IPS-20b (cell line): ENCODE measurements around the gene PRKG2.
"Not testable (repeated sequence)": the region's sequence is repeated elsewhere in the genome, so short reads cannot be mapped to it uniquely, and the experiment has no call there.

ENCODE experiments used
- H3K27ac ChIP-seq: one replicate; pipeline ENCODE4 v1.5.1; 2013; ENCODE audit warnings: low read length
- H3K27me3 ChIP-seq: 2 replicates; pipeline ENCODE4 v1.6.1; 2013; ENCODE audit warnings: mild to moderate bottlenecking, low read length, inconsistent platforms; ENCODE audit not compliant: insufficient read depth
- H3K36me3 ChIP-seq: 2 replicates; pipeline ENCODE4 v1.6.1; 2013; ENCODE audit warnings: low read depth, mild to moderate bottlenecking, inconsistent platforms, low read length, moderate library complexity; ENCODE audit not compliant: insufficient read depth
- H3K4me1 ChIP-seq: 2 replicates; pipeline ENCODE4 v1.6.1; 2013; ENCODE audit warnings: mild to moderate bottlenecking, control low read depth, inconsistent platforms, low read length, moderate library complexity; ENCODE audit not compliant: insufficient read depth
- H3K4me3 ChIP-seq: 2 replicates; pipeline ENCODE4 v1.5.1; 2013; ENCODE audit warnings: mild to moderate bottlenecking, low read length, inconsistent platforms
- H3K9ac ChIP-seq: 2 replicates; pipeline ENCODE4 v1.6.1; 2013; ENCODE audit warnings: low read depth, mild to moderate bottlenecking, inconsistent platforms, low read length, moderate library complexity
- H3K9me3 ChIP-seq: 2 replicates; pipeline ENCODE4 v1.6.1; 2013; ENCODE audit warnings: mild to moderate bottlenecking, low read depth, low read length, inconsistent platforms; ENCODE audit not compliant: insufficient read depth

PRKG2 gene

DNA sequence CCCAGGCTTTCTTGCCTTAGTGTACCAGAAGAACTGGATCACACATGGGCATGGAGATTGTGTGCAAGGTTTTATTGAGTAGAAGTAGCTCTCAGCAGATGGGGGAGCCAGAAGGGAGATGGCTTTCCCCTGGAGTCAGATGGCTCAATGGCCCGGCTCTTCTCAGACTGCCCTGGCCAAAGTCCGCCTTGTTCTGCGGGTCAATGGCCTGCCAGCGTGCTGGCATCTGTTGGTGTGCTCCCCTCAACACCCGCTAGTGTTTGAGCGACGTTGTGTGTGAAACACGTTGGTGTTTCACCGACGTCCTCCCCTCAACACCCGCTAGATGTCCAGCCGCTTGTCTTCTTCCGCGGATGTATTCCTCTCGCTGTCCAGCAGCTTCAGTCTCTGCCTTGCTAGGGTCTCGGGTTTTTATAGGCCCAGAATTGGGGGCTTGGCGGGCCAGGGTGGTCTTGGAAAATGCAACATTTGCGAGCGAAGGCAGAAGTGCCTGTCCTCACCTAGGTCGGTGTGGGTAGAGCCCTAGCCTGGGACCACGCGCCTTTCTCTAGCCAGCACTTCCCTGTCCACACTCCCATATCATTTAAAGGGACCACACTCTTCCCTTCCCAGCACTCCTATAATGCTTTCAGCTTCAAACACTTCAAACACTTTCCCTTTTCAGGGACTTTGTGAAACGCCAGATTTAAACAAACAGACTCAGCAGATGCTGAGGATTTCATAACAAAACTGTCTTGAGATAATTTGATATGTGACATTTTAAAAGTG is 21.1 kb upstream of the PRKG2 start:
- no peaks in the 10 kb centered on the region for H3K36me3 ChIP-seq
- H3K4me1 ChIP-seq: no peaks in the 10 kb centered on the region
- H3K9me3 ChIP-seq: peaks cover 13% of the 10 kb centered on the region
- no peaks in the 10 kb centered on the region for H3K27me3 ChIP-seq
- no peak overlapping the region for H3K9ac ChIP-seq
- H3K27ac ChIP-seq: no peak overlapping the region
- H3K4me3 ChIP-seq: no peak overlapping the region

DNA sequence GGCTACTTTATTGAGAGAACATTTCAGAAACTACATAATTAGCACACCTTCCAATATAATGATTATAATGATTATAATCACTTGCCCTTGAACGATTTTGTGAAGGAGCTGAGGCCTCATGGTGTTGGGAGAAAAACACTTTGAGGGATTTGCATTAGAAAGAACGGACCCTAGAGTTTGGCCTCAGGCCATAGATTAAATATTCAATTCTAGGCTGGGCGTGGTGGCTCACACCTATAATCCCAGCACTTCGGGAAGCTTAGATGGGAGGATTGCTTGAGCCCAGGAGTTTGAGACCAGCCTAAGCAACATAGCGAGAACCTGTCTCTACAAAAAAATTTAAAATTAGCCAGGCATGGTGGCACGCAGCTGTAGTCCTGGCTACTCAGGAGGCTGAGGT is 12.9 kb upstream of the PRKG2 start:
- H3K9ac ChIP-seq: no peak overlapping the region
- H3K9me3 ChIP-seq: peaks cover 20% of the 10 kb centered on the region
- no peaks in the 10 kb centered on the region for H3K36me3 ChIP-seq
- no peak overlapping the region for H3K27ac ChIP-seq
- no peak overlapping the region for H3K4me3 ChIP-seq
- no peaks in the 10 kb centered on the region for H3K4me1 ChIP-seq
- H3K27me3 ChIP-seq: no peaks in the 10 kb centered on the region

DNA sequence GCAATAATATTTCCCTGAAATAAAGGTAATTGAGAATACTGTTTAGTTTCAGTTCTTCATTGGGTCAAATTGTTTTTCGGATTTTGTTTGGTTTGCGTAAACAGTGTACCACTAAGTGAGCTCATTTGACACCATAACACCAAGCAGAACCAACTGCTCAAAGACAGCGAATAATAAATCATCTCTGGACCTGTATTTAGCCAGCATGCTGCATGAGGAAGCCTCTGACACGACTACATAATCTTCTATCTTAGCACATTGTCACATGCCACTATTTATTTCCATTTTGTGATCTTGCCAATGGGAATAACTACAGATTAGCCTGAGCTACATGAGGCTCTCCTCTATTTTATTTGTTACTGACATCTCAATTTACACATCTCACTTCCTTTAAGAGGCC is 12.1 kb upstream of the PRKG2 start:
- Histone ChIP-seq H3K36me3 (no peaks in the 10 kb centered on the region), H3K9ac (no peak overlapping the region), H3K4me3 (no peak overlapping the region), H3K27me3 (no peaks in the 10 kb centered on the region), H3K4me1 (no peaks in the 10 kb centered on the region), H3K27ac (no peak overlapping the region), H3K9me3 (peaks cover 14% of the 10 kb centered on the region)

DNA sequence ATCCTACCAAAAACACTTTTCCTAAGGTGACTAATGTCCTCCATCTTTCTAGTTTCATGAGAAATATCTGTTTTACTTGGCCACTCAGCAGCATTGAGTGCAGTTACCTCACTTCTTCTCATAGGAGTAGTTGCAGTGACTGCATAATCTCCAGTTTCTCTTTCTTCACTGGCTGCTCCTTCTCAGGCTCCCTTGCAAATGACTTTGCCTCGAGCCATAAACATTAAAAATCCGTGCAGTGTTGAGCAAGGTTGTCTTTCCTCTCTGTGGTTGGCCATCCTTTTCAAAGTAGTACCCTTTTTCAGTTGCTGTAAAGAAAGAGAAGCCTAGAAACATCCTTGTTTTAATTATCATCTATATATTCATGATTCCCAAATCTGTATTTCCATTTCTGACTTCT is 10.2 kb upstream of the PRKG2 start:
- H3K4me3 ChIP-seq: no peak overlapping the region
- H3K27me3 ChIP-seq: no peaks in the 10 kb centered on the region
- no peaks in the 10 kb centered on the region for H3K36me3 ChIP-seq
- no peak overlapping the region for H3K9ac ChIP-seq
- peaks cover 3% of the 10 kb centered on the region; the same call in 1 of the 2 replicates for H3K4me1 ChIP-seq
- no peak overlapping the region for H3K27ac ChIP-seq
- no peaks in the 10 kb centered on the region for H3K9me3 ChIP-seq

DNA sequence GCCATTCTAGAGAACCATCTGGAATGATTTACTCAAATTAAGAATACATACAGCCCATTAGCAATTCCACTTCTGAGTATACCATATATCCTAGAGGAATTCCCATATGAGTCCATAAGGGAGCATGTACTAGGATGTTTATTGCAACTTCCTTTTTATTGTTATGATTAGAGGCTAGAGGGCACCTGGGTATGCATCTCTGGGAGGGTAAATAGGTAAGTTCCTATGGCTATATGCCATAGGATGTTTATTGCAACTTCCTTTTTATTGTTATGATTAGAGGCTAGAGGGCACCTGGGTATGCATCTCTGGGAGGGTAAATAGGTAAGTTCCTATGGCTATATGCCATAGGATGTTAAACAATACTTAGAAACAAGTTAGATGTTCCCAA is 7.1 kb upstream of the PRKG2 start:
- H3K27me3 ChIP-seq: peaks cover 15% of the 10 kb centered on the region
- not testable (repeated sequence) for H3K9ac ChIP-seq, H3K36me3 ChIP-seq, H3K27ac ChIP-seq, H3K4me3 ChIP-seq, H3K9me3 ChIP-seq, H3K4me1 ChIP-seq

DNA sequence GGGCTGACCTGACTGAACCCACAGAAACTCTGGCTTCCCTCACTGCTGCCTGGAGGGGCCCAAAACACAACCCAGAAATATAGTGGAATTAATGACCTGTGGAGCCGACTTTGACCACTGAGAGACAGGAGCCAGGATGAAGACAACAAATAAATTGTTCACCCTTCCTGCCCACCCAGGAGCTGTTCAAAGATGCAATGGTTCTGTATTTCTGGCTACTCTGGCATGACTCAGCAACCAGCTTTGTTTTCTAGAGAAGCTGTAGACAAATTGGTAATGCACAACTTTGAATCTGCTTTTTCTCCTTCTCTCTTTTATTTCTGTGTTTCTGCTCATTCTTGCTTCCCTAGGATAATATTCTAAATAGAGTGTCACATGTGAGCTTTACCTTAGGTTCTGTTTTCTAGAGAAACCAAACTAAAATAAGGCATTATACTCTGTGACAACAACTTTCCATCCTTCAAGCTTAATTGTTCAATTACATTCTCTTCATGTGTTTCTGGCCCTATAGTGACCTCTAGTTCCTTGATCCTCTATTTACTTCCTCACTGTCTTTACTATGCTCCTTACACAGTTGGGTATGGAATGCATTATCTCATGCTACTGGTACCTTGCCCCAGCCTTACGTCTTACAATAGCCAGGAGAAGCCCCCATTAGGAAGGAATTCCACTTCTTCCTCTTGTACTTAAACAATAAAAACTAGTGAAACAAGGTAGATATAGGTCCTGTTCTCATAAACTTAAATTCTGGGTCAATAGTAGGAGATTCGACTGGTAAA is 6.5 kb upstream of the PRKG2 start:
- Histone ChIP-seq H3K36me3 (no peaks in the 10 kb centered on the region), H3K4me3 (no peak overlapping the region), H3K4me1 (peaks cover 3% of the 10 kb centered on the region; the same call in 1 of the 2 replicates), H3K9ac (no peak overlapping the region), H3K9me3 (no peaks in the 10 kb centered on the region), H3K27ac (no peak overlapping the region), H3K27me3 (peaks cover 19% of the 10 kb centered on the region)

DNA sequence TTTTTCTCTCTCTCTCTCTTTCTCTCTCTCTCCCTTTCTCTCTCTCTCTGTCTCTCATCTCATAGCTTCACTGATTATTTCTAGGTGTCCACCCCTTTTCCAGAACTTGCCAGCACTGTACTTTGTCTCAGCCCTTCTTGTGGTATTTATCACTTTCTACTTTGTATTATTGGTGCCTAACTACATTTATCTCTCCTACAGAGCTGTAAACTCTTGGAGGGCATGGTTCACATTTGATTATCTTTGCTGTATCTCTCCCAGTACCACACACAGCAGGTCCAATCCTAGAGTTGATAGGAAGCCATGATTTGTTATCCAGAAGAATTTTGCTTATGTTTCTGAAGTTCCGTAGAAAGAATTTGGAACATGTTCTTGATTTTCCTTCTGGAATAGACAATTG is 5.2 kb upstream of the PRKG2 start:
- Histone ChIP-seq H3K9me3 (no peaks in the 10 kb centered on the region), H3K9ac (no peak overlapping the region), H3K4me3 (no peak overlapping the region), H3K4me1 (peaks cover 3% of the 10 kb centered on the region; the same call in 1 of the 2 replicates), H3K27ac (no peak overlapping the region), H3K27me3 (peaks cover 31% of the 10 kb centered on the region), H3K36me3 (no peaks in the 10 kb centered on the region)

DNA sequence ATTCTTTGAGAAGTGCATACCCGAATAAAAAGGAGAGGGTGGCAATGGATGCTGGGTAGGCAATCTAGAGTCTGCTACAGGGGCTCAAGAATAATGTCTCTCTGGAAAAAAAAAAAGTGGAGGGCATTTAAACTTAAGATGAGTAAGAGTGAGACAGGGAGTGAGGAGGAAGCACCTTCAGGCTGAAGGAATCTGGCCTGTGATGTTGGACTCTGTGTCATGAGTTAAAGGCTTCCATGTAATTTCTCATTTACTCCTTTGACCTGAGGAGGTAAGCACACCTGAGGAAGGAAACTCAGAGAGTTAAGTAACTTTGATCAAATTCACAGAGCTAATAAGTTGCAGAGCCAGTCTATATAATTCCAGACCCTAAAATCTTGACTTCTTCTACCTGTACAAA is 3.2 kb upstream of the PRKG2 start:
- no peak overlapping the region for H3K27ac ChIP-seq
- no peak overlapping the region for H3K9ac ChIP-seq
- no peaks in the 10 kb centered on the region for H3K36me3 ChIP-seq
- H3K4me3 ChIP-seq: no peak overlapping the region
- H3K27me3 ChIP-seq: peaks cover 52% of the 10 kb centered on the region
- H3K9me3 ChIP-seq: no peaks in the 10 kb centered on the region
- peaks cover 3% of the 10 kb centered on the region; the same call in 1 of the 2 replicates for H3K4me1 ChIP-seq

DNA sequence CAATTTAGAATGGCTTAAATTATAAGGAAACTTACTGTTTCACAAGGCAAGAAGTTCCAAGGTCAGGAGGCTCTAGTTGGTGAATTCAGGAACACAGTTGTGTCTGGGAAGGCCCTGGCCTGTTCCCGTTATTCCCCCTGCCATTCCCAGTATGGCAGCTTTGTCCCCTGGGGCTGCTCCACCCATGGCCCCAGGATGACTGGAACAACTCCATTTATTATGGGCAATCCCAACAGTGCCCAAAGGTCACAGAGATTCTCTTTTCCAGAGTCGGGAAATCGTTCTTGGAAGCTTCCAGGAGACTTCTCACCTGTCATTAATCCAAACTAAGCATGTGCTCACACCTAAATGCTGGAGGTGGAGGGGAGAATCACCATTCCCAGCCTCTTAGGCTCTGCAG is 2.8 kb upstream of the PRKG2 start:
- H3K4me1 ChIP-seq: peaks cover 3% of the 10 kb centered on the region; the same call in 1 of the 2 replicates
- no peak overlapping the region for H3K9ac ChIP-seq
- no peaks in the 10 kb centered on the region for H3K36me3 ChIP-seq
- H3K4me3 ChIP-seq: no peak overlapping the region
- H3K27me3 ChIP-seq: peaks cover 56% of the 10 kb centered on the region
- H3K27ac ChIP-seq: no peak overlapping the region
- H3K9me3 ChIP-seq: no peaks in the 10 kb centered on the region

DNA sequence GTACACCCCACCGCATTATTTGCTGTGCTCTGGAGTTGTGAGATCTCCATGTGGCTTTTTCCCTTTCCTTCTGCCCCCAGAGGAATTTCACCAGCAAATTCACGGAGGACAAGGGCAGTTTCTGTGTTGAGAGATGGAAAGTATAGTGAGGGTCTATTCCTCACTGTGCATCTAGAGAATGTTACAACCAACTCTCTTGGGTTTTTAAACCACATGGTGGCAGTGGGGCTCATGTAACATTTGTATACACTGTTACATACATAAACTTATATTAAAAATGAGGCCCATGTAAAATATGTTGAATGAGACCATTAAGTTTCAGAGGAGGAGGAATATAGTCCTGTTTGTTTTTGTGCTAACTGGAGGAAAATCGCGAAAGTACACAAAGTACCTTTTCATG is 909 bp upstream of the PRKG2 start:
- no peak overlapping the region for H3K27ac ChIP-seq
- no peaks in the 10 kb centered on the region; the same call in 1 of the 2 replicates for H3K4me1 ChIP-seq
- no peaks in the 10 kb centered on the region for H3K9me3 ChIP-seq
- H3K27me3 ChIP-seq: peaks cover 74% of the 10 kb centered on the region
- no peaks in the 10 kb centered on the region for H3K36me3 ChIP-seq
- no peak overlapping the region for H3K9ac ChIP-seq
- peak overlapping the region; percentile 85 for H3K4me3 ChIP-seq

DNA sequence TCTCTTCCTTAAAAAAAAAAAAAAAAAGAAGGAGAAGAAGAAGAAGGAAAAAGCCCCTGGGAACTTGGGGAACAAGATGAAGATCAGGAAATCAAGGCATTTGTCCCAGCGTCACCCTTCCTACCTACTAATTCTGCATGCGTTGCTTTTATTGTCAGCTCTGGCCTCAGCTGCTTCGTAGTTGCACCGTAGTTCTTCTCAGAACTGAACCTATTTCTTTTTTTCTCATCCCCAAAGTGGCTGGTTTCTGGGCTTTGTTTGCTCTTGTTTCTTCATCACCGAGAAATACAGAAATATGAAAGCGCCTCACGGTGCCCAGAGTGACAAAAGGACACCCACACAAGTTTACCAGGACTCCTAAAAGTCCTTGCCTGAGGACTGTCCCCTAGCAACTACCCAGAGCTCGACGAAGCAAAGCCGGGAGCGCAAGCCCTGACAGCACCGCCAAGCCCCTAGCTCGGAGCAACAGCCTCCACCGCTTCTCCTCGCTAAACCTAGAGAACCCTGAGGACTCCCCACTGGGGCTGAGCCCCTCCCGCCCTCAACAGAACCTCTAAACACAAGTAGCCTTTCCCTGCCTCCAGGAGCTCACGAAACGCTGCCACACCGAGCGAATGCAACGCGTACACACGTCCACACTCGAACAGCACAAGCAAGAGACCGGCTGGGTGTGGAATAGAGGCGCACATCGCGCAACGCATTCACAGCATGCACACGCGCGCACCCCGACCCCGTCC is 710 bp downstream of the PRKG2 start:
- Histone ChIP-seq H3K4me3 (peak overlapping the region; percentile 85), H3K27ac (no peak overlapping the region), H3K9me3 (peaks cover 4% of the 10 kb centered on the region; the same call in 1 of the 2 replicates), H3K27me3 (peaks cover 81% of the 10 kb centered on the region), H3K36me3 (no peaks in the 10 kb centered on the region), H3K9ac (no peak overlapping the region), H3K4me1 (no peaks in the 10 kb centered on the region; the same call in 1 of the 2 replicates)
